IMR-90 (cell line): ENCODE measurements around the gene TGM2. TPM values are rescaled to one million over a fixed set of nuclear protein-coding genes. Genes with fewer than 3 reads are reported as not detected.
A peak's percentile ranks its signal among the peaks of the same experiment; 100 is the strongest.

Experiments used
- ATAC-seq: fragments of 200-7000 bp; cut with Tn5 transposase; 2 replicates; pipeline ENCODE4 v1.9.1; 2020; ENCODE audit warnings: low read depth, mild to moderate bottlenecking, moderate library complexity
- BruUV-seq: library from RNA; stranded (reverse); fragments of 400-500 nt; replicated peaks from 2 replicates; lab custom pipeline; 2021; lab: Mats Ljungman, UMichigan
- CTCF ChIA-PET: fragments of 300-600 bp; formaldehyde crosslinking; extraction: SDS; loops from one replicate; lab custom pipeline; 2021; ENCODE audit warnings: antibody characterized with exemption; lab: Yijun Ruan, JAX
- POLR2A ChIA-PET: fragments of 300-600 bp; sonication (Branson Sonifier 250); formaldehyde crosslinking; loops from one replicate; lab custom pipeline; 2022; ENCODE audit warnings: antibody characterized with exemption; ENCODE audit not compliant: unreplicated experiment; lab: Charles Lee
- DNase-seq: peaks from one replicate; pipeline ENCODE4 v3.0.0; 2013
- H2AFZ ChIP-seq: replicated peaks from 2 replicates; pipeline ENCODE3; 2013; ENCODE audit warnings: low read length, mild to moderate bottlenecking; ENCODE audit not compliant: poor library complexity
- H2AK5ac ChIP-seq: 2 replicates; pipeline ENCODE4 v1.6.1; 2013; ENCODE audit warnings: low read depth, low read length, inconsistent platforms
- H2AK9ac ChIP-seq: replicated peaks from 2 replicates; pipeline ENCODE3; 2013; ENCODE audit warnings: mild to moderate bottlenecking, low read depth, low read length, moderate library complexity; ENCODE audit not compliant: poor library complexity
- H2BK120ac ChIP-seq: 2 replicates; pipeline ENCODE4 v1.6.1; 2013; ENCODE audit warnings: low read depth, low read length, inconsistent platforms
- H2BK15ac ChIP-seq: 3 replicates; pipeline ENCODE4 v1.6.1; 2013; ENCODE audit warnings: low read depth, low read length, inconsistent platforms
- H2BK20ac ChIP-seq: 2 replicates; pipeline ENCODE4 v1.6.1; 2013; ENCODE audit warnings: low read depth, mild to moderate bottlenecking, inconsistent platforms, low read length, moderate library complexity
- H2BK5ac ChIP-seq: 2 replicates; pipeline ENCODE4 v1.6.1; 2013; ENCODE audit warnings: mild to moderate bottlenecking, low read depth, low read length, inconsistent platforms; ENCODE audit not compliant: poor library complexity, severe bottlenecking
- H3K14ac ChIP-seq: replicated peaks from 2 replicates; pipeline ENCODE4 v1.6.1; 2013; ENCODE audit warnings: low read depth, low read length, inconsistent platforms
- H3K18ac ChIP-seq: 2 replicates; pipeline ENCODE4 v1.6.1; 2013; ENCODE audit warnings: low read depth, low read length, control low read depth
- H3K23ac ChIP-seq: 2 replicates; pipeline ENCODE4 v1.6.1; 2013; ENCODE audit warnings: low read depth, low read length, inconsistent platforms
- H3K27ac ChIP-seq: 2 replicates; pipeline ENCODE4 v1.5.1; 2013; ENCODE audit warnings: mild to moderate bottlenecking, control low read depth, low read length; ENCODE audit not compliant: insufficient read depth
- H3K27me3 ChIP-seq: 2 replicates; pipeline ENCODE4 v1.6.1; 2013; ENCODE audit warnings: low read length; ENCODE audit not compliant: control insufficient read depth, insufficient read depth
- H3K36me3 ChIP-seq: 2 replicates; pipeline ENCODE4 v1.6.1; 2013; ENCODE audit warnings: low read length, mixed read lengths; ENCODE audit not compliant: control insufficient read depth, insufficient read depth
- H3K4ac ChIP-seq: 2 replicates; pipeline ENCODE4 v1.6.1; 2013; ENCODE audit warnings: low read depth, low read length, inconsistent platforms
- H3K4me1 ChIP-seq: 2 replicates; pipeline ENCODE4 v1.6.1; 2013; ENCODE audit warnings: low read length, mixed read lengths; ENCODE audit not compliant: control insufficient read depth, insufficient read depth
- H3K4me2 ChIP-seq: 2 replicates; pipeline ENCODE4 v1.6.1; 2013; ENCODE audit warnings: low read depth, mild to moderate bottlenecking, control low read depth, low read length, moderate library complexity
- H3K4me3 ChIP-seq: 2 replicates; pipeline ENCODE4 v1.5.1; 2013; ENCODE audit warnings: low read depth, mild to moderate bottlenecking, control low read depth, low read length, moderate library complexity; ENCODE audit not compliant: insufficient read depth
- H3K56ac ChIP-seq: 2 replicates; pipeline ENCODE4 v1.6.1; 2013; ENCODE audit warnings: low read length, inconsistent platforms; ENCODE audit not compliant: insufficient read depth; ENCODE audit errors: extremely low read depth
- H3K79me1 ChIP-seq, 2 experiments: 2 replicates each; pipeline ENCODE4 v1.6.1; 2013; ENCODE audit warnings: low read length in 2 of 2, inconsistent platforms in 1 of 2, low read depth in 1 of 2
- H3K9ac ChIP-seq: 2 replicates; pipeline ENCODE4 v1.6.1; 2013; ENCODE audit warnings: low read depth, low read length, control low read depth
- H3K9me1 ChIP-seq: 2 replicates; pipeline ENCODE4 v1.6.1; 2013; ENCODE audit warnings: low read length, inconsistent platforms; ENCODE audit not compliant: insufficient read depth
- H3K9me3 ChIP-seq: 2 replicates; pipeline ENCODE4 v1.6.1; 2013; ENCODE audit warnings: low read length; ENCODE audit not compliant: control insufficient read depth, insufficient read depth
- H4K20me1 ChIP-seq: 2 replicates; pipeline ENCODE4 v1.6.1; 2013; ENCODE audit warnings: low read length, inconsistent platforms; ENCODE audit not compliant: insufficient read depth
- H4K5ac ChIP-seq: 2 replicates; pipeline ENCODE4 v1.6.1; 2013; ENCODE audit warnings: mild to moderate bottlenecking, low read depth, low read length, control low read depth
- H4K8ac ChIP-seq, 2 experiments: 2 replicates each; pipeline ENCODE4 v1.6.1; 2013; ENCODE audit warnings: low read depth in 2 of 2, low read length in 2 of 2, control low read depth in 1 of 2, inconsistent platforms in 1 of 2
- H4K91ac ChIP-seq: 2 replicates; pipeline ENCODE4 v1.6.1; 2013; ENCODE audit warnings: low read depth, low read length, inconsistent platforms; ENCODE audit not compliant: insufficient read depth
- CEBPB ChIP-seq: IDR thresholded peaks from 2 replicates; pipeline ENCODE4 v1.6.1; 2012; ENCODE audit warnings: low read depth, low read length, improper control_type of control experiment
- CHD1 ChIP-seq: IDR thresholded peaks from 2 replicates; pipeline ENCODE4 v1.6.1; 2012; ENCODE audit warnings: low read depth, low read length, improper control_type of control experiment
- FOS ChIP-seq: fragments of 150-350 bp; IDR thresholded peaks from 2 replicates; pipeline ENCODE4 v1.6.1; 2016; ENCODE audit warnings: low read depth, low read length
- MAFK ChIP-seq: IDR thresholded peaks from 2 replicates; pipeline ENCODE4 v1.6.1; 2012; ENCODE audit warnings: low read depth, low read length, improper control_type of control experiment
- MAZ ChIP-seq: IDR thresholded peaks from 2 replicates; pipeline ENCODE4 v1.6.1; 2012; ENCODE audit warnings: low read depth, mild to moderate bottlenecking, low read length, improper control_type of control experiment, moderate library complexity, borderline replicate concordance
- MXI1 ChIP-seq: IDR thresholded peaks from 2 replicates; pipeline ENCODE4 v1.6.1; 2012; ENCODE audit warnings: low read depth, mild to moderate bottlenecking, low read length, moderate library complexity, borderline replicate concordance
- NFE2L2 ChIP-seq: fragments of 150-350 bp; IDR thresholded peaks from 2 replicates; pipeline ENCODE4 v1.6.1; 2016; ENCODE audit warnings: low read depth, mild to moderate bottlenecking, low read length
- POLR2A ChIP-seq: IDR thresholded peaks from 2 replicates; pipeline ENCODE4 v1.6.1; 2012; ENCODE audit warnings: mild to moderate bottlenecking, low read depth, low read length
- RAD21 ChIP-seq: IDR thresholded peaks from 2 replicates; pipeline ENCODE4 v1.6.1; 2012; ENCODE audit warnings: low read length, improper control_type of control experiment
- RCOR1 ChIP-seq: IDR thresholded peaks from 2 replicates; pipeline ENCODE4 v1.6.1; 2012; ENCODE audit warnings: mild to moderate bottlenecking, low read length, improper control_type of control experiment; ENCODE audit not compliant: insufficient replicate concordance
- RFX5 ChIP-seq: IDR thresholded peaks from 2 replicates; pipeline ENCODE4 v1.8.0; 2012; ENCODE audit warnings: low read depth, mild to moderate bottlenecking, low read length, moderate library complexity
- WGBS, 2 experiments: methylation state at CpG; one replicate each; pipeline versions ENCODE4 v1.1.5 to v1.1.7; 2013; ENCODE audit warnings: missing lambda C conversion rate in 2 of 2; ENCODE audit not compliant: insufficient read length in 1 of 2; ENCODE audit errors: extremely low coverage in 2 of 2; 5-methylcytosine and 5-hydroxymethylcytosine counted together
- dilution Hi-C: fragments of 300-500 bp; cut with HindIII; formaldehyde crosslinking; loops from one replicate; pipeline ENCODE4 v1.14.3; 2018; ENCODE audit warnings: low sequenced_read_pairs; ENCODE audit not compliant: unreplicated experiment
- in situ Hi-C: fragments of 300-500 bp; cut with MboI; formaldehyde crosslinking; loops from 3 replicates; pipeline ENCODE4 v1.14.3; 2019; ENCODE audit warnings: low sequenced_read_pairs, inconsistent platforms, mixed read lengths
- intact Hi-C: fragments of 100-400 bp; cut with micrococcal nuclease; formaldehyde crosslinking; loops from 2 replicates; pipeline ENCODE4 v1.10.0; 2022
- polyA plus RNA-seq, 3 experiments: library from polyadenylated mRNA; depleted of rRNA; stranded (reverse); fragments of >200 nt; gene quantifications; 2 replicates each; pipeline ENCODE4 v1.2.3, GENCODE V29; 2012; ENCODE audit warnings: low replicate concordance in 1 of 3
- total RNA-seq: library from RNA; depleted of rRNA; stranded (reverse); fragments of >200 nt; gene quantifications from 2 replicates; pipeline ENCODE4 v1.2.3, GENCODE V29; 2012
- TF ChIP-seq, protein P1 (sequence below): fragments of 150-350 bp; IDR thresholded peaks from 2 replicates; pipeline ENCODE4 v1.6.1; 2016; ENCODE audit warnings: low read depth, mild to moderate bottlenecking, low read length, moderate library complexity, borderline replicate concordance
- TF ChIP-seq, protein P2 (sequence below): fragments of 150-350 bp; IDR thresholded peaks from 2 replicates; pipeline ENCODE4 v1.6.1; 2017; ENCODE audit warnings: mild to moderate bottlenecking, antibody characterized with exemption, low read length, low read depth

TGM2 gene
- total and polyA plus RNA-seq, 2 of the 4 experiments (the other 2 are of a cell fraction) = 239 to 268 TPM

DNA sequence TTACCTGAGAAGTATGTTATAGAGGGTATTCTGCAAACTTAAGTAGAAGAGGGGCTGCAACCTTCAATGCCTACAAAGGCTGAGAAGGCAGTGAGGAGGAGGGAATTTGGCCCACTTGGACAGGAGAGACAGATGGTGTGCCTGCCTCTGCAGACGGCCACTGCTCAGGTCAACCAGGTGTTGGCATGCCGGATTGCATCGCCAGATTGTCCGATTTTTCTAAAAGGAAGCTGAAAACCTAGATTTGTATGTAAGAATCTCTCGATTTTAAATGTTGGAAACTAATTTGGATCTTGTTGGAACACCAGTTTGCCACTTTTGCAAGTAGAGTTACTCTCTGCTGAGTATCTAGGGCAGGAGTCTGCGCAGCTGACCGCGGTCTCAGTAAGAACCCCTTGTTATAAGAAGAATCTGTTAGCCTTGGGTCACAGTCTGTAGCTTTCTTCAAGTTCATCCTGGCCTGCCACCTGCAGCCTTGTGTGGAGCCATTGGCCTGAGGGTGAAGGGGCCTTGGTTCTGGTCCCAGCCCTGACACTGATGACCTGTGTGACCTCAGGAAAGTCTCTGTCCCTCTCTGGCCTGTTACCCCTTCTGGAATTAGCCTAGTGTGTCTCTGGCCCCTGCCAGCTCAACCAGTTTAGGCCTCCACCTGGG lies 54.4 kb downstream of the TGM2 start (continued):
- no peak for TF ChIP-seq NFE2L2

DNA sequence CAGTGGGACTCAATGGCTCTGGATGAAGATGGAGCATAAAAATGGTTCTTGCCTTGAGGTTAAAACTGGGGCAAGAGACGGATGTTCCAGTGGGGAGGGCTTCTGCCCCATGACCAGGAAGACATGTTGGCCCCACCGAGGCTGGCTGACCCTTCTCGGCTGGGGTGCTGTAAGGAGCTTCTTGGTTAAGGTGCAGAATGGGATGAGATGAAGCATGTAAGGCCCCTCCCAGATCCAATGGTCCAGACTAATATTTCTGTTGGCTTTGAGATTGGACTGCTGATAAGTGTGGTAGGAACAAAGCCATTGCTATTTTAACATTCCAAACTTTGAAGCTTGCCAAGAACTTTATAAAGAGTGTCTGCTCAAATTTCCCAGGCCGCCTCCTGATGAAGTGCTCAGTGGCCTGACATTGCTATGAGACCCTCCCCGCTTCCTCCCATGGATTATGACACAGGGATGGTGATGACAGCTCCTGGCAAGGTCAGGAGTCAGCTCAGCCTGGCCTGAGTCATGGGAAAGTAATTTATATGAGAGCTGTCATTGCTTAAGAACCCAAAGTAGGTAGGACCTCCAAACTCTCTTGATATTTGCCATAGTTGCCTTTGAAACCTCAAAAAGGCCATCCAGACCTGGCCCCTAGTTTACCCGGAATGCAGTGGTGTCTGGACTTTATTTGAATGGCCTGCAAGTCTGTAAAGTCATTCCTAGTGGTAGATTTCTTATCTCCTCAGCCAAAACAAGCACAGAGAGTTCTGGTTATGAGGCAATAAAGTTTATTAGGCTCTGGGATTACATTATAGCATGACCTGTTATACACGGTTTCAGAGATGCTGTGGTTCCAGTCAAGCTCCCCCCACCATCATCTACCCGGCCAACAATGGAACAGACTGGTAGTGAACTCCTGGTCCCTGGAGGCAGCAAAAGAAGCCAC lies 55.2 kb downstream of the TGM2 start:
- ATAC-seq (peak; percentile 50), DNase-seq (peak; percentile 79)
- CTCF ChIA-PET = interaction anchor here (0.9 to 1.0 kb wide), 2 partner anchors 12 to 90 kb away, joined by 3 read pairs; no protein-coding TSS in a partner anchor
- H2AK5ac ChIP-seq = peak overlapping the region; percentile 80
- H2BK15ac ChIP-seq = peak overlapping the region; percentile 45; the same call in 2 of the 3 replicates
- no peaks in the 10 kb centered on the region for H4K20me1 ChIP-seq
- no peaks in the 10 kb centered on the region for H3K9me3 ChIP-seq
- peak overlapping the region; percentile 26; the same call in 1 of the 2 replicates for H3K14ac ChIP-seq
- dilution Hi-C loops = no loop called here
- no peak overlapping the region for H2AFZ ChIP-seq
- H2AK9ac ChIP-seq = peak overlapping the region; percentile 7
- 30% methylated on average over 1 of the region's 8 CpGs; no CpG with 5 or more reads in 1 of the 2 experiments for WGBS, 2 experiments
- peak overlapping the region; percentile 76; the same call in 1 of the 2 replicates for H3K27ac ChIP-seq
- no TSS peak for BruUV-seq
- H3K79me1 ChIP-seq = no peaks in the 10 kb centered on the region
- peaks cover 35% of the 10 kb centered on the region for H3K9me1 ChIP-seq
- H3K36me3 ChIP-seq = no peaks in the 10 kb centered on the region
- H3K4me1 ChIP-seq = peaks cover 20% of the 10 kb centered on the region
- no peak overlapping the region for H3K9ac ChIP-seq
- H2BK20ac ChIP-seq = peak overlapping the region; percentile 63
- peak overlapping the region; percentile 58; the same call in 1 of the 2 replicates for H3K23ac ChIP-seq
- H3K4me2 ChIP-seq = no peak overlapping the region
- intact Hi-C loops = no loop called here
- H4K91ac ChIP-seq = peak overlapping the region; percentile 51
- peak overlapping the region; percentile 17 for H2BK5ac ChIP-seq
- no peak overlapping the region for H3K4me3 ChIP-seq
- no peaks in the 10 kb centered on the region for H3K27me3 ChIP-seq
- H2BK120ac ChIP-seq = peak overlapping the region; percentile 60
- no peak overlapping the region for H3K56ac ChIP-seq
- in situ Hi-C loops = no loop called here
- peak overlapping the region; percentile 45 for H3K18ac ChIP-seq
- peak overlapping the region; percentile 87 for H3K4ac ChIP-seq
- POLR2A ChIA-PET = no interaction called here
- peak overlapping the region; percentile 24; the same call in 1 of the 2 replicates for H4K5ac ChIP-seq
- peak overlapping the region; percentile 27 to 62; a peak in 2 of 4 replicates for H4K8ac ChIP-seq
- TF ChIP-seq POLR2A (no peak), RFX5 (no peak), FOS (peak; percentile 53), RAD21 (no peak), NFE2L2 (no peak), RCOR1 (no peak), MAFK (no peak), MXI1 (no peak), CHD1 (no peak), MAZ (0 out of 2 replicates have a peak, but pooled peaks have one; percentile 28), CEBPB (peak; percentile 70)
- TF ChIP-seq, protein P1, sequence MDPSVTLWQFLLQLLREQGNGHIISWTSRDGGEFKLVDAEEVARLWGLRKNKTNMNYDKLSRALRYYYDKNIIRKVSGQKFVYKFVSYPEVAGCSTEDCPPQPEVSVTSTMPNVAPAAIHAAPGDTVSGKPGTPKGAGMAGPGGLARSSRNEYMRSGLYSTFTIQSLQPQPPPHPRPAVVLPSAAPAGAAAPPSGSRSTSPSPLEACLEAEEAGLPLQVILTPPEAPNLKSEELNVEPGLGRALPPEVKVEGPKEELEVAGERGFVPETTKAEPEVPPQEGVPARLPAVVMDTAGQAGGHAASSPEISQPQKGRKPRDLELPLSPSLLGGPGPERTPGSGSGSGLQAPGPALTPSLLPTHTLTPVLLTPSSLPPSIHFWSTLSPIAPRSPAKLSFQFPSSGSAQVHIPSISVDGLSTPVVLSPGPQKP = no peak
- TF ChIP-seq, protein P2, sequence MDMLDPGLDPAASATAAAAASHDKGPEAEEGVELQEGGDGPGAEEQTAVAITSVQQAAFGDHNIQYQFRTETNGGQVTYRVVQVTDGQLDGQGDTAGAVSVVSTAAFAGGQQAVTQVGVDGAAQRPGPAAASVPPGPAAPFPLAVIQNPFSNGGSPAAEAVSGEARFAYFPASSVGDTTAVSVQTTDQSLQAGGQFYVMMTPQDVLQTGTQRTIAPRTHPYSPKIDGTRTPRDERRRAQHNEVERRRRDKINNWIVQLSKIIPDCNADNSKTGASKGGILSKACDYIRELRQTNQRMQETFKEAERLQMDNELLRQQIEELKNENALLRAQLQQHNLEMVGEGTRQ = no peak
